IMR-90 (cell line): ENCODE results near the gene PCP4. TPM values are rescaled to one million over a fixed set of nuclear protein-coding genes. Genes with fewer than 3 reads are reported as not detected.

Experiments used
- ATAC-seq: fragments of 200-7000 bp; cut with Tn5 transposase; 2 replicates; pipeline ENCODE4 v1.9.1; 2020; ENCODE audit warnings: low read depth, mild to moderate bottlenecking, moderate library complexity
- BruUV-seq: library from RNA; stranded (reverse); fragments of 400-500 nt; replicated peaks from 2 replicates; lab custom pipeline; 2021; lab: Mats Ljungman, UMichigan
- CTCF ChIA-PET: fragments of 300-600 bp; formaldehyde crosslinking; extraction: SDS; loops from one replicate; lab custom pipeline; 2021; ENCODE audit warnings: antibody characterized with exemption; lab: Yijun Ruan, JAX
- POLR2A ChIA-PET: fragments of 300-600 bp; sonication (Branson Sonifier 250); formaldehyde crosslinking; loops from one replicate; lab custom pipeline; 2022; ENCODE audit warnings: antibody characterized with exemption; ENCODE audit not compliant: unreplicated experiment; lab: Charles Lee
- DNase-seq: peaks from one replicate; pipeline ENCODE4 v3.0.0; 2013
- H2AFZ ChIP-seq: replicated peaks from 2 replicates; pipeline ENCODE3; 2013; ENCODE audit warnings: low read length, mild to moderate bottlenecking; ENCODE audit not compliant: poor library complexity
- H2AK5ac ChIP-seq: 2 replicates; pipeline ENCODE4 v1.6.1; 2013; ENCODE audit warnings: low read depth, low read length, inconsistent platforms
- H2AK9ac ChIP-seq: replicated peaks from 2 replicates; pipeline ENCODE3; 2013; ENCODE audit warnings: mild to moderate bottlenecking, low read depth, low read length, moderate library complexity; ENCODE audit not compliant: poor library complexity
- H2BK120ac ChIP-seq: 2 replicates; pipeline ENCODE4 v1.6.1; 2013; ENCODE audit warnings: low read depth, low read length, inconsistent platforms
- H2BK15ac ChIP-seq: 3 replicates; pipeline ENCODE4 v1.6.1; 2013; ENCODE audit warnings: low read depth, low read length, inconsistent platforms
- H2BK20ac ChIP-seq: 2 replicates; pipeline ENCODE4 v1.6.1; 2013; ENCODE audit warnings: low read depth, mild to moderate bottlenecking, inconsistent platforms, low read length, moderate library complexity
- H2BK5ac ChIP-seq: 2 replicates; pipeline ENCODE4 v1.6.1; 2013; ENCODE audit warnings: mild to moderate bottlenecking, low read depth, low read length, inconsistent platforms; ENCODE audit not compliant: poor library complexity, severe bottlenecking
- H3K14ac ChIP-seq: replicated peaks from 2 replicates; pipeline ENCODE4 v1.6.1; 2013; ENCODE audit warnings: low read depth, low read length, inconsistent platforms
- H3K18ac ChIP-seq: 2 replicates; pipeline ENCODE4 v1.6.1; 2013; ENCODE audit warnings: low read depth, low read length, control low read depth
- H3K23ac ChIP-seq: 2 replicates; pipeline ENCODE4 v1.6.1; 2013; ENCODE audit warnings: low read depth, low read length, inconsistent platforms
- H3K27ac ChIP-seq: 2 replicates; pipeline ENCODE4 v1.5.1; 2013; ENCODE audit warnings: mild to moderate bottlenecking, control low read depth, low read length; ENCODE audit not compliant: insufficient read depth
- H3K27me3 ChIP-seq: 2 replicates; pipeline ENCODE4 v1.6.1; 2013; ENCODE audit warnings: low read length; ENCODE audit not compliant: control insufficient read depth, insufficient read depth
- H3K36me3 ChIP-seq: 2 replicates; pipeline ENCODE4 v1.6.1; 2013; ENCODE audit warnings: low read length, mixed read lengths; ENCODE audit not compliant: control insufficient read depth, insufficient read depth
- H3K4ac ChIP-seq: 2 replicates; pipeline ENCODE4 v1.6.1; 2013; ENCODE audit warnings: low read depth, low read length, inconsistent platforms
- H3K4me1 ChIP-seq: 2 replicates; pipeline ENCODE4 v1.6.1; 2013; ENCODE audit warnings: low read length, mixed read lengths; ENCODE audit not compliant: control insufficient read depth, insufficient read depth
- H3K4me2 ChIP-seq: 2 replicates; pipeline ENCODE4 v1.6.1; 2013; ENCODE audit warnings: low read depth, mild to moderate bottlenecking, control low read depth, low read length, moderate library complexity
- H3K4me3 ChIP-seq: 2 replicates; pipeline ENCODE4 v1.5.1; 2013; ENCODE audit warnings: low read depth, mild to moderate bottlenecking, control low read depth, low read length, moderate library complexity; ENCODE audit not compliant: insufficient read depth
- H3K56ac ChIP-seq: 2 replicates; pipeline ENCODE4 v1.6.1; 2013; ENCODE audit warnings: low read length, inconsistent platforms; ENCODE audit not compliant: insufficient read depth; ENCODE audit errors: extremely low read depth
- H3K79me1 ChIP-seq, 2 experiments: 2 replicates each; pipeline ENCODE4 v1.6.1; 2013; ENCODE audit warnings: low read length in 2 of 2, inconsistent platforms in 1 of 2, low read depth in 1 of 2
- H3K9ac ChIP-seq: 2 replicates; pipeline ENCODE4 v1.6.1; 2013; ENCODE audit warnings: low read depth, low read length, control low read depth
- H3K9me1 ChIP-seq: 2 replicates; pipeline ENCODE4 v1.6.1; 2013; ENCODE audit warnings: low read length, inconsistent platforms; ENCODE audit not compliant: insufficient read depth
- H3K9me3 ChIP-seq: 2 replicates; pipeline ENCODE4 v1.6.1; 2013; ENCODE audit warnings: low read length; ENCODE audit not compliant: control insufficient read depth, insufficient read depth
- H4K20me1 ChIP-seq: 2 replicates; pipeline ENCODE4 v1.6.1; 2013; ENCODE audit warnings: low read length, inconsistent platforms; ENCODE audit not compliant: insufficient read depth
- H4K5ac ChIP-seq: 2 replicates; pipeline ENCODE4 v1.6.1; 2013; ENCODE audit warnings: mild to moderate bottlenecking, low read depth, low read length, control low read depth
- H4K8ac ChIP-seq, 2 experiments: 2 replicates each; pipeline ENCODE4 v1.6.1; 2013; ENCODE audit warnings: low read depth in 2 of 2, low read length in 2 of 2, control low read depth in 1 of 2, inconsistent platforms in 1 of 2
- H4K91ac ChIP-seq: 2 replicates; pipeline ENCODE4 v1.6.1; 2013; ENCODE audit warnings: low read depth, low read length, inconsistent platforms; ENCODE audit not compliant: insufficient read depth
- RAD21 ChIP-seq: IDR thresholded peaks from 2 replicates; pipeline ENCODE4 v1.6.1; 2012; ENCODE audit warnings: low read length, improper control_type of control experiment
- WGBS, 2 experiments: methylation state at CpG; one replicate each; pipeline versions ENCODE4 v1.1.5 to v1.1.7; 2013; ENCODE audit warnings: missing lambda C conversion rate in 2 of 2; ENCODE audit not compliant: insufficient read length in 1 of 2; ENCODE audit errors: extremely low coverage in 2 of 2; 5-methylcytosine and 5-hydroxymethylcytosine counted together
- dilution Hi-C: fragments of 300-500 bp; cut with HindIII; formaldehyde crosslinking; loops from one replicate; pipeline ENCODE4 v1.14.3; 2018; ENCODE audit warnings: low sequenced_read_pairs; ENCODE audit not compliant: unreplicated experiment
- in situ Hi-C: fragments of 300-500 bp; cut with MboI; formaldehyde crosslinking; loops from 3 replicates; pipeline ENCODE4 v1.14.3; 2019; ENCODE audit warnings: low sequenced_read_pairs, inconsistent platforms, mixed read lengths
- intact Hi-C: fragments of 100-400 bp; cut with micrococcal nuclease; formaldehyde crosslinking; loops from 2 replicates; pipeline ENCODE4 v1.10.0; 2022
- polyA plus RNA-seq, 3 experiments: library from polyadenylated mRNA; depleted of rRNA; stranded (reverse); fragments of >200 nt; gene quantifications; 2 replicates each; pipeline ENCODE4 v1.2.3, GENCODE V29; 2012; ENCODE audit warnings: low replicate concordance in 1 of 3
- total RNA-seq: library from RNA; depleted of rRNA; stranded (reverse); fragments of >200 nt; gene quantifications from 2 replicates; pipeline ENCODE4 v1.2.3, GENCODE V29; 2012

The PCP4 gene
- total and polyA plus RNA-seq, 2 of the 4 experiments (the other 2 are of a cell fraction): not detected

DNA sequence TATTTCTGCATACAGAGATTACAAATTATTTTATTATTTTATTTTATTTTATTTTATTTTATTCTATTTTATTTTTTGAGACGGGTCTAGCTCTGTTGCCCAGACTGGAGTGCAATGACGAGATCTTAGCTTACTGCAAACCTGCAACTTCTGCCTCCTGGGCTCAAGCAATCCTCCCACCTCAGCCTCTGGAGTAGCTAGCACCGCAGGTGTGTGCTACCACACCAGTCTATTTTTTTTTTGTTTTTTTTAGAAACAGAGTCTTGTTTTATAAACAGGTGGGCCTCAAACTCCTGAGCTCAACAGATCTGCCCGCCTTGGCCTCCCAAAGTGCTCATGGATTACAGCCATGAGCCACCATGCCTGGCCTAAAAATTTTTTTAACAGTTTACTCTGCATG, 88.1 kb downstream of the PCP4 start:
- WGBS, 2 experiments: no CpG with 5 or more reads among the region's 4 CpGs
- Histone ChIP-seq H3K14ac (no peak overlapping the region), H3K56ac (no peak overlapping the region), H3K36me3 (no peaks in the 10 kb centered on the region), H3K4ac (no peak overlapping the region), H3K79me1 (no peaks in the 10 kb centered on the region), H3K4me3 (no peak overlapping the region), H4K91ac (no peak overlapping the region), H3K27ac (no peak overlapping the region), H2AK5ac (no peak overlapping the region), H3K18ac (no peak overlapping the region), H3K23ac (no peak overlapping the region), H2BK120ac (no peak overlapping the region), H2BK5ac (no peak overlapping the region), H2AFZ (no peak overlapping the region), H2BK20ac (no peak overlapping the region), H3K9me3 (peaks cover 29% of the 10 kb centered on the region), H3K9ac (no peak overlapping the region), H4K8ac (no peak overlapping the region), H2AK9ac (no peak overlapping the region), H3K27me3 (no peaks in the 10 kb centered on the region), H3K9me1 (no peaks in the 10 kb centered on the region), H3K4me2 (no peak overlapping the region), H3K4me1 (no peaks in the 10 kb centered on the region), H2BK15ac (no peak overlapping the region), H4K5ac (no peak overlapping the region), H4K20me1 (no peaks in the 10 kb centered on the region)
- DNase-seq (no peak), ATAC-seq (no peak)
- dilution Hi-C loops: no loop called here
- intact Hi-C loops: no loop called here
- no peak for TF ChIP-seq RAD21
- BruUV-seq: no TSS peak
- in situ Hi-C loops: loop anchor here (25.0 kb wide), 1 partner anchor 132 kb away; no protein-coding TSS in a partner anchor
- CTCF ChIA-PET: interaction anchor here (0.7 kb wide), 1 partner anchor 44 kb away, joined by 3 read pairs; no protein-coding TSS in a partner anchor
- POLR2A ChIA-PET: no interaction called here
